Ammon's horn (tissue), 1 donor: ENCODE data around the gene DDAH1.

Experiments used
- DNase-seq: peaks from one replicate; pipeline ENCODE4 v3.0.0-alpha.2; 2016; ENCODE audit warnings: low spot score

Gene DDAH1

GRCh38 chr1:85274969-85275453, 189.9 kb downstream of the DDAH1 start:
- DNase-seq, result no peak

GRCh38 chr1:85273397-85273796, 191.6 kb downstream of the DDAH1 start:
- no peak for DNase-seq

- no peak for DNase-seq
Observed at GRCh38 chr1:85268801-85269585, 196.0 kb downstream of the DDAH1 start.
